OCI-LY1 (cell line): Measurements from ENCODE around the gene FAT1.

Experiments
- H2AFZ ChIP-seq: fragments of 200-600 bp; sonication (generic), shearing (Covaris generic); 2 replicates; pipeline ENCODE4 v1.6.0; 2014; ENCODE audit warnings: antibody characterized with exemption, mild to moderate bottlenecking, low read length
- H3F3A ChIP-seq: fragments of 200-600 bp; sonication (generic), shearing (Covaris generic); 2 replicates; pipeline ENCODE4 v1.6.0; 2014; ENCODE audit warnings: mild to moderate bottlenecking, antibody characterized with exemption, low read length, moderate library complexity; ENCODE audit not compliant: insufficient read depth
- H3K27ac ChIP-seq: fragments of 200-600 bp; sonication (generic); 2 replicates; pipeline ENCODE4 v1.5.1; 2014; ENCODE audit warnings: low read length, mixed run types, mild to moderate bottlenecking, low read depth; ENCODE audit not compliant: poor library complexity, severe bottlenecking
- H3K27me3 ChIP-seq: fragments of 200-600 bp; sonication (generic); 2 replicates; pipeline ENCODE4 v1.6.0; 2014; ENCODE audit warnings: antibody characterized with exemption, mild to moderate bottlenecking, low read length, moderate library complexity; ENCODE audit not compliant: insufficient read depth
- H3K36me3 ChIP-seq: fragments of 200-600 bp; sonication (generic); 2 replicates; pipeline ENCODE4 v1.6.1; 2014; ENCODE audit warnings: mild to moderate bottlenecking, antibody characterized with exemption, low read length, moderate library complexity, mixed read lengths; ENCODE audit not compliant: insufficient read depth
- H3K4me1 ChIP-seq: fragments of 200-600 bp; sonication (generic); 2 replicates; pipeline ENCODE4 v1.5.1; 2014; ENCODE audit warnings: mild to moderate bottlenecking, low read length, moderate library complexity; ENCODE audit not compliant: insufficient read depth, severe bottlenecking
- H3K4me2 ChIP-seq: fragments of 200-600 bp; sonication (generic), shearing (Covaris generic); 2 replicates; pipeline ENCODE4 v1.6.1; 2014; ENCODE audit warnings: low read length
- H3K4me3 ChIP-seq: fragments of 200-600 bp; sonication (generic); 2 replicates; pipeline ENCODE4 v1.5.1; 2014; ENCODE audit warnings: low read length, low read depth, mild to moderate bottlenecking, mixed read lengths; ENCODE audit not compliant: poor library complexity, severe bottlenecking
- H3K79me2 ChIP-seq: fragments of 200-600 bp; shearing (Covaris generic); 2 replicates; pipeline ENCODE4 v1.6.1; 2016; ENCODE audit warnings: mixed run types, low read length, mixed read lengths; ENCODE audit not compliant: insufficient read depth
- H3K9ac ChIP-seq: fragments of 200-600 bp; sonication (generic), shearing (Covaris generic); 2 replicates; pipeline ENCODE4 v1.6.1; 2014; ENCODE audit warnings: mild to moderate bottlenecking, low read length, mixed read lengths
- H3K9me2 ChIP-seq: fragments of 200-600 bp; sonication (generic), shearing (Covaris generic); 2 replicates; pipeline ENCODE4 v1.6.1; 2014; ENCODE audit warnings: low read depth, mild to moderate bottlenecking, low read length, mixed read lengths
- H3K9me3 ChIP-seq: fragments of 200-600 bp; shearing (Covaris generic); 2 replicates; pipeline ENCODE4 v1.6.1; 2014; ENCODE audit warnings: low read length, mixed read lengths
- H4K20me1 ChIP-seq: fragments of 200-600 bp; sonication (generic), shearing (Covaris generic); 2 replicates; pipeline ENCODE4 v1.6.0; 2016; ENCODE audit warnings: mild to moderate bottlenecking, low read length; ENCODE audit not compliant: insufficient read depth
- CTCF ChIP-seq: fragments of 200-600 bp; sonication (generic), shearing (Covaris generic); IDR thresholded peaks from 2 replicates; pipeline ENCODE4 v1.5.1; 2017; ENCODE audit warnings: mild to moderate bottlenecking, antibody characterized with exemption, low read length, moderate library complexity, mixed read lengths
- EZH2 ChIP-seq: fragments of 200-600 bp; sonication (generic), shearing (Covaris generic); IDR thresholded peaks from 2 replicates; pipeline ENCODE4 v1.8.0; 2017; ENCODE audit warnings: borderline replicate concordance, mixed run types, mild to moderate bottlenecking, antibody characterized with exemption, low read length, moderate library complexity, mixed read lengths

Gene FAT1

GRCh38 chr4:186709517-186709916, 14.1 kb downstream of the FAT1 start:
- no peak overlapping the region for H3K9ac ChIP-seq
- H3K4me2 ChIP-seq = 0 out of 2 replicates have a peak overlapping the region, but pooled peaks have one; percentile 14
- H3K27me3 ChIP-seq = no peaks in the 10 kb centered on the region
- H2AFZ ChIP-seq = no peak overlapping the region
- H3K4me3 ChIP-seq = no peak overlapping the region
- H3K79me2 ChIP-seq = no peaks in the 10 kb centered on the region
- TF ChIP-seq CTCF (no peak), EZH2 (no peak)
- no peak overlapping the region for H3K27ac ChIP-seq
- H3K9me2 ChIP-seq = no peaks in the 10 kb centered on the region
- H3K36me3 ChIP-seq = no peaks in the 10 kb centered on the region; the same call in 1 of the 2 replicates
- H3F3A ChIP-seq = no peaks in the 10 kb centered on the region
- H4K20me1 ChIP-seq = no peaks in the 10 kb centered on the region
- H3K4me1 ChIP-seq = peaks cover 13% of the 10 kb centered on the region
- H3K9me3 ChIP-seq = peaks cover 6% of the 10 kb centered on the region; the same call in 1 of the 2 replicates

GRCh38 chr4:186708554-186708953, 15.1 kb downstream of the FAT1 start:
- Histone ChIP-seq H3K4me1 (peaks cover 13% of the 10 kb centered on the region), H3F3A (no peaks in the 10 kb centered on the region), H4K20me1 (no peaks in the 10 kb centered on the region), H3K9me3 (peaks cover 3% of the 10 kb centered on the region; the same call in 1 of the 2 replicates), H2AFZ (no peak overlapping the region), H3K27me3 (no peaks in the 10 kb centered on the region), H3K79me2 (no peaks in the 10 kb centered on the region), H3K27ac (no peak overlapping the region), H3K9ac (no peak overlapping the region), H3K4me2 (no peak overlapping the region), H3K36me3 (no peaks in the 10 kb centered on the region; the same call in 1 of the 2 replicates), H3K9me2 (no peaks in the 10 kb centered on the region), H3K4me3 (no peak overlapping the region)
- no peak for TF ChIP-seq EZH2
- TF ChIP-seq CTCF = no peak

GRCh38 chr4:186707996-186708395, 15.7 kb downstream of the FAT1 start:
- Histone ChIP-seq H3K9ac (no peak overlapping the region), H3K9me3 (peaks cover under 1% of the 10 kb centered on the region; the same call in 1 of the 2 replicates), H3F3A (no peaks in the 10 kb centered on the region), H3K27ac (no peak overlapping the region), H4K20me1 (no peaks in the 10 kb centered on the region), H3K4me3 (no peak overlapping the region), H3K4me2 (no peak overlapping the region), H3K27me3 (no peaks in the 10 kb centered on the region), H3K36me3 (no peaks in the 10 kb centered on the region; the same call in 1 of the 2 replicates), H2AFZ (no peak overlapping the region), H3K79me2 (no peaks in the 10 kb centered on the region), H3K4me1 (peaks cover 13% of the 10 kb centered on the region), H3K9me2 (no peaks in the 10 kb centered on the region)
- no peak for TF ChIP-seq EZH2
- TF ChIP-seq CTCF = no peak
